Gastrocnemius medialis (tissue), 4 donors: ENCODE results near the gene ASB6. TPM values are rescaled to one million over a fixed set of nuclear protein-coding genes. Genes with fewer than 3 reads are reported as not detected.
A peak's percentile ranks its signal among the peaks of the same experiment; 100 is the strongest.

ENCODE experiments used
- ATAC-seq, 2 donors: fragments of 150-250 bp; one replicate each; pipeline ENCODE4 v1.9.1; 2016
- DNase-seq, 2 donors: peaks; one replicate each; pipeline ENCODE4 v3.0.0-alpha.2; 2019
- H3K27ac ChIP-seq, 4 donors: fragments of 200-600 bp; sonication (generic); 1 replicate in 1 of 4; 2 replicates in 3 of 4; pipeline ENCODE4 v1.5.1; 2016 to 2018; ENCODE audit warnings: mild to moderate bottlenecking in 2 of 4, moderate library complexity in 1 of 4
- H3K27me3 ChIP-seq, 3 donors: fragments of 200-600 bp; sonication (generic) in 2 of 3; 1 replicate in 1 of 3; 2 replicates in 2 of 3; pipeline versions ENCODE4 v1.5.1 to v1.6.0; 2016 to 2019; ENCODE audit warnings: mild to moderate bottlenecking in 1 of 3, moderate library complexity in 1 of 3
- H3K36me3 ChIP-seq, 2 donors: fragments of 200-600 bp; sonication (generic) in 1 of 2; one replicate each; pipeline ENCODE4 v1.5.1; 2017 to 2018
- H3K4me1 ChIP-seq, 2 donors: fragments of 200-600 bp; sonication (generic) in 1 of 2; one replicate each; pipeline ENCODE4 v1.5.1; 2016 to 2017; ENCODE audit warnings: mild to moderate bottlenecking in 2 of 2
- H3K4me3 ChIP-seq, 4 donors: fragments of 200-600 bp; sonication (generic) in 3 of 4; 1 replicate in 1 of 4; 2 replicates in 3 of 4; pipeline ENCODE4 v1.5.1; 2016 to 2019; ENCODE audit warnings: mild to moderate bottlenecking in 2 of 4
- H3K9me3 ChIP-seq, 3 donors: fragments of 200-600 bp; sonication (generic) in 2 of 3; 1 replicate in 1 of 3; 2 replicates in 2 of 3; pipeline ENCODE4 v1.5.1; 2016 to 2019
- POLR2A ChIP-seq, 2 donors: fragments of 450-650 bp; IDR thresholded peaks; one replicate each; pipeline ENCODE4 v1.6.1; 2017; ENCODE audit warnings: antibody characterized with exemption in 2 of 2, mild to moderate bottlenecking in 2 of 2, moderate library complexity in 2 of 2
- in situ Hi-C, 4 donors: fragments of 200-750 bp; cut with MboI; loops; one replicate each; pipeline versions ENCODE4 v1.15.0 to v1.8.0; 2017; ENCODE audit warnings: low sequenced_read_pairs in 4 of 4
- intact Hi-C: fragments of 100-400 bp; cut with DNase I; formaldehyde crosslinking; loops from one replicate; pipeline ENCODE4 v1.15.1; 2023; ENCODE audit warnings: low total_unique reads
- total RNA-seq, 4 donors: library from RNA; depleted of rRNA; stranded (reverse); fragments of >200 nt; gene quantifications; one replicate each; pipeline versions ENCODE4 v1.1.0 to v1.2.3, GENCODE V29; 2016
- TF ChIP-seq, protein P1 (sequence below), 5 experiments: fragments of 450-650 bp in 3 of 5; fragments of 200-600 bp in 2 of 5; sonication (generic) in 2 of 5; IDR thresholded peaks in 4 of 5; conservative IDR thresholded peaks in 1 of 5; 1 replicate in 4 of 5; 2 replicates in 1 of 5; pipeline ENCODE4 v1.5.1; 2016 to 2019; ENCODE audit warnings: antibody characterized with exemption in 5 of 5, mild to moderate bottlenecking in 3 of 5, moderate library complexity in 3 of 5

Gene ASB6
- total RNA-seq, 4 donors from 2014 or later = 14.4 to 24.0 (median 19.4) TPM

DNA sequence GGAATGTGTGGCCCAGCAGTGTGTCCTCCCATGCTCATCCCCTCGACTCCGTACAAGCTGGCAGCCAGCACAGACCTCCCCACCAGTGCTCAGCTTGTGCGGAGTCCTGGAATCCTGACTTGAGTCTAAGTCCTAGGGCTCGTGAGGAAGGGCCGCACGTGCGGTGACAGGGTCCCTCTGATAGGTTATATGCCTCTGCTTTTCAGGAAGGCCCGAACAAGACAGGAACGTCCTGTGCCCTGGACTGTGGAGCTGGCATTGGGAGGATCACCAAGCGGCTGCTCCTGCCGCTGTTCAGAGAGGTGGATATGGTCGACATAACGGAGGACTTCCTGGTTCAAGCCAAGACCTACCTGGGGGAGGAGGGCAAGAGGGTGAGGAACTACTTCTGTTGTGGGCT lies 8.1 kb downstream of the ASB6 start:
- Histone ChIP-seq H3K9me3 (no peaks in the 10 kb centered on the region), H3K27ac (no peak overlapping the region), H3K4me1 (peaks cover 33 to 43% of the 10 kb centered on the region in 2 donors), H3K27me3 (no peaks in the 10 kb centered on the region), H3K4me3 (no peak overlapping the region), H3K36me3 (peaks cover 0 to 57% of the 10 kb centered on the region in 2 donors)
- no peak for ATAC-seq
- TF ChIP-seq POLR2A (IDR thresholded peaks at IDR 0.05) = no peak
- intact Hi-C loops (no loop called here), in situ Hi-C loops (loop anchor here in 1 of 4 donors (25.0 kb wide), 1 partner anchor 153 kb away; no protein-coding TSS in a partner anchor)
- DNase-seq = no peak

DNA sequence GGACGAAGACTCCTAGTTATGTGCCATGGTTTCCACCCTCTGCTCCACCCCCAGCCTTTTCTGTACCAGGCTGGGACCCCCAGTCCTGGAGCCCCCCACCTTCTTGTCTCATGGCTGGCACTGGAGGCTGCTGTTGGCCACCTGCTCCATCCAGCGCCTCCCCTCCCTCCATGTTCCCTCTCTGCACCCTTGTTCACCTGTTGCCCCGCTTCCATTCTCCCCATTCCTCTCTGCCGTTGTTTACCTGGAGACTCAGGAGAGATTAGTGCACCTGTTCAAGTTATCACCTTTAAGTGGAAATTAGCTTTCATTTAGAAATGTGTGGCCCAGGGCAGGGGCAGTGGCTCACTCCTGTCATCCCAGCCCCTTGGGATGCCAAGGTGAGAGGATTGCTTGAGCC lies 8.7 kb downstream of the ASB6 start:
- intact Hi-C loops (no loop called here), in situ Hi-C loops (loop anchor here in 1 of 4 donors (25.0 kb wide), 1 partner anchor 154 kb away; no protein-coding TSS in a partner anchor)
- H3K27me3 ChIP-seq = no peaks in the 10 kb centered on the region
- peaks cover 40 to 50% of the 10 kb centered on the region in 2 donors for H3K4me1 ChIP-seq
- H3K36me3 ChIP-seq = peaks cover 0 to 51% of the 10 kb centered on the region in 2 donors
- DNase-seq (no peak), ATAC-seq (no peak)
- no peaks in the 10 kb centered on the region for H3K9me3 ChIP-seq
- TF ChIP-seq POLR2A (IDR thresholded peaks at IDR 0.05) = no peak
- TF ChIP-seq, protein P1, sequence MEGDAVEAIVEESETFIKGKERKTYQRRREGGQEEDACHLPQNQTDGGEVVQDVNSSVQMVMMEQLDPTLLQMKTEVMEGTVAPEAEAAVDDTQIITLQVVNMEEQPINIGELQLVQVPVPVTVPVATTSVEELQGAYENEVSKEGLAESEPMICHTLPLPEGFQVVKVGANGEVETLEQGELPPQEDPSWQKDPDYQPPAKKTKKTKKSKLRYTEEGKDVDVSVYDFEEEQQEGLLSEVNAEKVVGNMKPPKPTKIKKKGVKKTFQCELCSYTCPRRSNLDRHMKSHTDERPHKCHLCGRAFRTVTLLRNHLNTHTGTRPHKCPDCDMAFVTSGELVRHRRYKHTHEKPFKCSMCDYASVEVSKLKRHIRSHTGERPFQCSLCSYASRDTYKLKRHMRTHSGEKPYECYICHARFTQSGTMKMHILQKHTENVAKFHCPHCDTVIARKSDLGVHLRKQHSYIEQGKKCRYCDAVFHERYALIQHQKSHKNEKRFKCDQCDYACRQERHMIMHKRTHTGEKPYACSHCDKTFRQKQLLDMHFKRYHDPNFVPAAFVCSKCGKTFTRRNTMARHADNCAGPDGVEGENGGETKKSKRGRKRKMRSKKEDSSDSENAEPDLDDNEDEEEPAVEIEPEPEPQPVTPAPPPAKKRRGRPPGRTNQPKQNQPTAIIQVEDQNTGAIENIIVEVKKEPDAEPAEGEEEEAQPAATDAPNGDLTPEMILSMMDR (IDR thresholded peaks at IDR 0.05 in 4 of 5, conservative IDR thresholded peaks at IDR 0.05 in 1 of 5) = no peak
- H3K4me3 ChIP-seq = no peak overlapping the region
- peak overlapping the region in 2 of 4 donors; percentile 5 to 93 for H3K27ac ChIP-seq

DNA sequence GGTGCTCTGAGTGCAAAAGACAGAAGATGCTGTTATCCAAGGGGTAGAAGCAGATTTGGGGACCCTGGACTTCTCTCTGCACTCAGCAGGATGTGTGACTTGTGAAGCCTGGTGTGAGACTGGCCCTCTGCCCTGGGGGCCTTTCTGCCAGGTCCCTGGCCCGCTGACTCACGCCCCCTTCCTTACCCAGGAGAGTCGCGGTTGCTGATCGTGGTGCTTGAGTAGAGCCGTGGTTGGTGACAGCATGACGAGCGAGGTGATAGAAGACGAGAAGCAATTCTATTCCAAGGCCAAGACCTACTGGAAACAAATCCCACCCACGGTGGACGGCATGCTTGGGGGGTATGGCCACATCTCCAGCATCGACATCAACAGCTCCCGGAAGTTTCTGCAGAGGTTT lies 9.5 kb downstream of the ASB6 start:
- no peaks in the 10 kb centered on the region for H3K9me3 ChIP-seq
- TF ChIP-seq, protein P1 (IDR thresholded peaks at IDR 0.05 in 4 of 5, conservative IDR thresholded peaks at IDR 0.05 in 1 of 5) = no peak
- no peak for TF ChIP-seq POLR2A (IDR thresholded peaks at IDR 0.05)
- peaks cover 0 to 44% of the 10 kb centered on the region in 2 donors for H3K36me3 ChIP-seq
- DNase-seq = peak in 1 of 2 donors; percentile 46
- intact Hi-C loops = no loop called here
- ATAC-seq = no peak
- in situ Hi-C loops = loop anchor here in 1 of 4 donors (25.0 kb wide), 1 partner anchor 155 kb away; no protein-coding TSS in a partner anchor
- no peaks in the 10 kb centered on the region for H3K27me3 ChIP-seq
- peaks cover 47 to 57% of the 10 kb centered on the region in 2 donors for H3K4me1 ChIP-seq
- peak overlapping the region in 2 of 4 donors; percentile 5 to 93 for H3K27ac ChIP-seq
- H3K4me3 ChIP-seq = no peak overlapping the region

DNA sequence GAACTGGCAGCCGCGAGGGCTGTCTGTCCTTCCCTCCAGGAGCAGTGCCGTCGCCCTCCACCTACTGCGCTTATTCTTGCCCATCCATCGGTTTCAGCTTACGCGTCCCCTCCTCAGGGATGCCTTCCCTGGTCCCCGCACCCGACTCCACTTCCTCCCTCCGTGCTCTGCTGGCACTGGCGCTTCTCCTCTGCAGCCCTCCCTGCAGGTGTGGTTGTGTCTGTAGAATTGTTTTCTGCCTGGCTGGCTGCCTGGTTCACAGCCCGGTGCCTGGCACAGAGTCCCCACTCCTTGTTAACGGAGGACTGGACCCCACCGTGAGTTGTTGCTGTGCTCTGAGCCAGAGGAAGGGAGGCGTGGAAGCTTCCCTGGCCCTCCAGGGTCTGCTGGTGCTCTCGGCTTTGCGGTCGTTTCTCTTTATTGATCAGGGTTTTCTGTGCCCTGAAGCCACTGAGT lies 10.2 kb downstream of the ASB6 start:
- DNase-seq (no peak), ATAC-seq (no peak)
- intact Hi-C loops = no loop called here
- H3K4me1 ChIP-seq = peaks cover 55 to 64% of the 10 kb centered on the region in 2 donors
- H3K9me3 ChIP-seq = no peaks in the 10 kb centered on the region
- H3K27me3 ChIP-seq = no peaks in the 10 kb centered on the region
- peaks cover 0 to 38% of the 10 kb centered on the region in 2 donors for H3K36me3 ChIP-seq
- peak overlapping the region in 1 of 4 donors; percentile 93 for H3K27ac ChIP-seq
- TF ChIP-seq POLR2A (IDR thresholded peaks at IDR 0.05) = no peak
- TF ChIP-seq, protein P1 (IDR thresholded peaks at IDR 0.05 in 4 of 5, conservative IDR thresholded peaks at IDR 0.05 in 1 of 5) = no peak
- in situ Hi-C loops = loop anchor here in 1 of 4 donors (25.0 kb wide), 1 partner anchor 156 kb away; no protein-coding TSS in a partner anchor
- H3K4me3 ChIP-seq = peak overlapping the region in 1 of 4 donors; percentile 24

DNA sequence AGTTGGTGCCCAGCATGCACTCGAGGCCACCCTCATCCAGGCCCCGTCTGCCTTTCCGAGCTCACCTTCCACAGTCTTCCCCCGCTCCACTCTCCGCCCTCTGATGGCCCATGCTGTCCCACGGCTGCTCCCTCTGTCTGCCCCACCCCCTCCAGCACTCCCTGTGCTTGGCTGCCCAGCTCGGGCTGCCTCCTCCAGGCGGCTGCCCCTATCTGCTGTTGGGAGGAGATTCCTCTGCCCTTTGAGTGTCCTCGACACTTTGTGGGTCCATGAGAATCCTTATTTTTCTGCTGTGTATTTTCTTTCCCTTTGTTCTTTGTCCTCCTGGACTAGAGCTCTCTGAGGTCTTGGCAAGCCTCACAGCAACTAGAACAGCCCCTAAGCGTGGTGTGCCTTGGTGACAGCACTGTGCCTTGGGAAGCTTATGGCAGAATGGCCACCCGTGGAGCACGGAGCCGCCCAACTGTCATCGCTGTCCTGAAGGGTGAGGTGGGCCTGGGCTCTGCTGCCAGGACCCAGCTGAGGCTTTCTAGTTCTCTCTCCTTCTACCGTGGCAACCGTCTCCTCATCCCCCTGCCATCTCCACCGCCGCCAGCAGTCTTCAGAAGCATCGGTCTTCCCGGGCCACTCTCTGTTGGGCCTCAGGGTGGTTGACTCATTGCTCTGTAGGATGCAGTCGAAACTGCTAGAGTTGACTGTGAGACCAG lies 10.8 kb downstream of the ASB6 start:
- no peaks in the 10 kb centered on the region for H3K9me3 ChIP-seq
- in situ Hi-C loops (loop anchor here in 1 of 4 donors (25.0 kb wide), 1 partner anchor 156 kb away; no protein-coding TSS in a partner anchor), intact Hi-C loops (no loop called here)
- peak in 1 of 2 donors; percentile 57 for DNase-seq
- H3K27ac ChIP-seq = peak overlapping the region in 3 of 4 donors; percentile 8 to 93 (median 64)
- ATAC-seq = no peak
- peaks cover 56 to 64% of the 10 kb centered on the region in 2 donors for H3K4me1 ChIP-seq
- H3K4me3 ChIP-seq = peak overlapping the region in 1 of 4 donors; percentile 24
- H3K27me3 ChIP-seq = no peaks in the 10 kb centered on the region
- H3K36me3 ChIP-seq = peaks cover 0 to 32% of the 10 kb centered on the region in 2 donors
- TF ChIP-seq, protein P1 (IDR thresholded peaks at IDR 0.05 in 4 of 5, conservative IDR thresholded peaks at IDR 0.05 in 1 of 5) = no peak
- TF ChIP-seq POLR2A (IDR thresholded peaks at IDR 0.05) = no peak
